ENCODE measurements around the gene C1D.

Gene C1D

DNA sequence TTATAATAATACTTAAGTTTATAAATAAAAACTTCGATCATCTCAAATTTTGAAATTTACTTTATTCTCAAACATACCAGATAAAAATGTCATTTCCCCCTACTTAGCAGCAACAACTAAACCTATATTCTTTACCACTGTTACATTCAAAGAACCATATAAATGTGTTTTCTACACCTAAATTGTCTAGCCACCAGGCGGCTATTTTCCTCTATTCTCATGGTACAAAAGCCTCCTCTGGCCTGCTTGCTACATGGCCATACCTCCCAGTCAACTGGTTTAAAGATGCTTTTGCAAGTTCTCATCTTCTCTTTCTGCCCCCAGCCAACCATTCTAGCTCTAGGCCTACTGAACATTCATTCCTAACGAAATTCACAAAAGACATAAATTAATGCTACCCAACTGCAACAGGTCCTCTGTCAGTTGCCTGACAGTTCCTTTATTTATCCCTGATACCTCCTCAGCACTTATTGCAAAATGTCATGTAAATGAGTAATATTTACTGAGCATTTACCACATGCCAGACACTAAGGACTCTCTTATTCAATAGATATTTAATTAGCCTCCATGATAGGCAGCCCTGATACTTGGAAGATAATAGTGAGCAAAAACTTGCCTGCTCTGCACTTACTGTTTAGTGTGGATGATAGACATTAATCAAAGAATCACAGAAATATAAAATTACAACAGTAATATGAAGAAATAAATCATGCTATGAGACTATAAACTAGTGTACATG lies 5.0 kb downstream of the C1D start:
- FAIRE-seq = no peak

DNA sequence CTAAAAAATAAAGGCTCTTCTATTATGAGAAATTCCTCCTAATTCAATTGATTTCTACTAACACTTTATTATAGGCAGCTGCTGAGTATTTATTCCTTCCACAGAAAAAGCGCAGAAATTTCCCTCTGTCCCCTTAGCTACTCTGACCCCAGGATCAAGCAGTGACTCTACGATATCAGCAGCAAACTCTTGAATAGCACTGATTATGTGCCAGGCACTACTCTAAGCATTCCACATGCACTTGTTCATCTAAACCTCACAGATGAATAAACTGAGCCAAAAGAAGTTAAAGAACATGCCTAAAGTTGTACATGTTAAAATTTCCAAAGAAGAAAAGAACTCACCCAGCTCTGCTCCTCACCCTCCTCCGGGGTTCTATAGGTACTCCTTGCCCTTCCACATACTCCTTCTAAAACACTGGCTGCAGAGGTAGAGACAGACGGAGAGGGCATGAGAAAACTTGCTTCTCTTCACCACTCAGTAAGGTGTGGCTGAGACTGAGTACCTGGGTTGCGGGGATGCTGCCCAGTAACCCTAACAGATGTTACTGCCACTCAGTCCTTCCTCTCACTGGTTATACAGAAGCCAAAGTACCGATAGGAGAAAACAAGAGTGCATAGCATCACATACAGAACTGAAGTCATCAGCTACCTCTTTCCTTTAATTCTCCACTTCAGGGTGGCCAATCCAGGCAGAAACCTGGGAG lies 9.9 kb downstream of the C1D start:
- FAIRE-seq = no peak

DNA sequence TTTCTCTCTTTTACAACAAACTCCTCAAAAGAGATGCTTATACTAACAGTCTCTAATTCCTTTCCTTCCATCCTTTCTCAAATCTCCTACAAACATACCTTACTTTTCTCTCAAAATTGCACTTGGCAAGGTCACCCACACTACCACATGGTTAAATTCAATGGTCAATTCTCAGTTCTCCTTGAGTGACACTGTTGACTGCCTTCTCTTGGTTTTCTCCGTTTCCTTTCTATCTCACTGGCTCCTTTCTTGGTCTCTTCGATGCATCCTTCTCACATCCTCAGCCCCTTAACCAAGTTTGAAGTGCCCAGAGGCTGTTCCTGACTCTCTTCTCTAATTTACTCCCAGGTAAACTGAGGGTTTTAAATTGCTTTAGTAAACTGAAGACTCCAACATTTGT lies 12.5 kb downstream of the C1D start:
- no peak for FAIRE-seq

DNA sequence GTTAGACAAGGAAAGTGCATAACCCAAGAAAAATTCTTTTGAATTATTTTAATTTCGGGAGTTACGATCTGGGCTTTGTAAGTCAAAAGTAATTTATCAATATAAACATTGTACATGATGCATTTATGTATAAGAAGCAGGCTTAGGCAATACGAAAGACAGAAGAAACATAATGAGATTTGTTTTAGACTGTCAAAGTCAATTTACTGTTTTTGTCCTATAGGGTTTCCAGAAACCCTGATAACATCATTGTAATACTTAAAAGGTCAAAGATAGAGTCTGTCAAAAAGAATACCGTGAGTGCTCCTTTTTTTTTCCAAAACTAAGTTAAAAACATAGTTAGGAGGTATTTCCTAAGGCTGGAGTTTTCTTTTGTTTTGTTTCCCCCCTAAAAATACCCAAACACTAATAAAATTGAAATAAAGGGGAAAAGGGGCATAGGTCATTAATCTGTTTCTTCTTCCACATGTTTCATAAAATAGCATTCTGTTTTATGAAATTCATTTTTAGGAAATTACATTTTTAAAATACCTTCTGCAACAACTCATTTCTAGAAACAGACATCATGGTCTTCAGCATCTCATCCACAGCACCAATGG lies 16.1 kb downstream of the C1D start:
- no peak for FAIRE-seq

DNA sequence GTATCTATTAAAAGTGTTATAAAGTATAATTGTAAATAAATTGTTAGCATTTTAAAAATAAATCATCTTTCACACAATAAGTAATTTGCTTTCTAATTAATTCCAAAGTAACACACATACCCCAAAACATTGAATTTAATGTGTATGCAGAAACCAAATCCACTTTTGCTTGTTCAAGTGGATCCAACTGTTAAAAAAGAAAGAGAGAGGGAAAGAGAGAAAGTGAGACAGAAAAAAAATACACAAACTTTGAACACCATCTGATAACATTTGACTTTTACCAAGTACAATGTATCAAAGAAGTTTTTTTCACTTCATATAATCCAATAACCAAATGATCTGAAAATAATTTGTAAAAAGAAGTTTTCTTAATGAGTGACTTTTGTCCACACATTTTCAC lies 16.6 kb downstream of the C1D start:
- FAIRE-seq = no peak

DNA sequence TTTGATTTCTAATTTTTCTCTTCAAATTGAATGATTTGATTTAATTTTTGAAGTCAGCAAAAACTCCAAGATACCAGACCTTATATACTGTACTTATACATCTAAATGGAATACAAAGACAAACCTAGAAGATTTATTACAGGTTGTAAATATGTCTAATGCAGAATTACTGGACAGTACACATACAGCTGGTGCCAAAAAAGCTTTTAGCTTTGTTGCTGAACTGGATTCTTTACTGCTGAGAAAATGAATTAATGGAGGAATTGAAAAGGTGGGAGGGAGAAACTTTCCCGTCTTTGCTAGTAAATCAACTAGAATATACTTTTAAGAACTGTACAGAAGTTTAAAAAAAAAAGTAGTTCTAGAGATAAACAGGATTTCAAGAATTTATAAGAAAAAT lies 17.5 kb downstream of the C1D start:
- peak; percentile 65 for FAIRE-seq

DNA sequence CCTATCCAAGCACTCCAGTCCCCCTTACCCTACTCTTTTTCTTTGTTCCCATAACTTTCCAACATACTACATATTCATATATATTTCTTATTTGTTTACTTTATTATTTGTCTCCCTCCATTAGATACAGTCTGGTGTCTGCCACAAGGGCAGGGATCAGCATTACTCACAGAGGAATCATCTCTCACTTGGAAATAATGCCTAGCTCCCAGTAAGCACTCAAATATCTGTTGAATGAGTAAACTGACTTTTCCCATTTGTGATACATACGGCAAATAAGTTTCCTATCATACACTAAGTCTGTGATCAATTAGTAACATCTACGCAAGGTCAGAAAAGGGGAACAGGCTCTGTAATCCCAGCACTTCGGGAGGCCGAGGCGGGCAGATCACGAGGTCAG lies 18.7 kb downstream of the C1D start:
- no peak for FAIRE-seq

DNA sequence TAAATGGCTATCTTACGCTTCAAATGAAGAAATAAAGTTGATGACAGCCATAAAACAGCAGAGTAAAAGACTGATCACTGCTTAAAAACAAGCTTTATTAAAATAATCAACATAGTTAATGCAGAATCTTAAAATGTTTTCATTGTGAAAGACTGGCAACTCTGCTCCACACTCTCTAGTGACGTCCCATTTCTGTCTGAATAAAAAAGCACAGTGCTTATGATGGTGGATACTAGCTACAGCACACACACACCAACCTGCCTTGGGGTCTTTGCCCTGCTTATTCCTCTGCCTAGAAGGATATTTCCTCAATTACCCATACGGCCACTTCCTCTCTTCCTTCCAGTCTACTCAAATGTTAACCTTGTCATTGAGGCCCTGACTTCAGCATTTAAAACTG lies 19.1 kb downstream of the C1D start:
- FAIRE-seq = no peak

DNA sequence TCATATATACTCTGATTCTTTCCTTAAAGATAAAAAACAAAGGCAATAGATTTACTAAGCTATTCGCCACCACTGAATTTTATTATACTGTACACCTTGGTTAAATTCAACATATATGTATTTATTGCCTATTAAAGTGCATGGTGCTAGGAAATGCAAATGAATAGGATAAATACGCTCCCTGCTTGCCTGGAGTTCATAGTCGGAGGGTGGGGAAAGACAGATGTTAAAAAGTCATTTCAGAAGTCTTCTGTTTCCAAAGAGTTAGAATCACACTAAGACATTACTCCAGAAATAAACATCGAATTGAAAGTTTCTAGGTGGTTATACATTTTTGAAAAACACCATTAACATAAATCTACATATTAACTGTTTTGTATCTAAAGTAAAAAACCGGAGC lies 19.8 kb downstream of the C1D start:
- no peak for FAIRE-seq

DNA sequence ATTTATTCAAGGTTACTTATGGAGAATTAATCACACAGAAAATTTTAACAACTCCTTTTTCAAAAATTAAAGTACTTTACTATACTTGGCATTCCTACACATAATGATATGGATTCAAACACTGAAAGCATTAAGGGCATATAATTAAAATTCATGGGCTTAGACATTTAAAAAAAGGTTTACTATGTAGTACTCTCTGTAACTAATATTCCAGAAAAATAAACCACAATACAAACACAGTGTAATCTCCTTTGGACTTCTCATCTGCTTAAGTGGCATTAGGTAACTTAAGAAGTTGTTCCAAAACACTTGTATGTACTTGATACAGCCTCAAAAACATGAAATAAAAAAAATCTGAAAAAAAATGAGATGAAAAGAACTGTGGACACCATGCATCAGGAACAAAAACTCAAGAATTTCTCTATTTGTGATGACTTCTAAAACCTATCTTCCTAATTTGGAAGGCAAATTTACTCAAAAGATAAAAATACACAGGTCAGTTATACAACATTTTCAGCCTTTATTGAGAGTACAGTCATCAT lies 21.0 kb downstream of the C1D start:
- FAIRE-seq = no peak

DNA sequence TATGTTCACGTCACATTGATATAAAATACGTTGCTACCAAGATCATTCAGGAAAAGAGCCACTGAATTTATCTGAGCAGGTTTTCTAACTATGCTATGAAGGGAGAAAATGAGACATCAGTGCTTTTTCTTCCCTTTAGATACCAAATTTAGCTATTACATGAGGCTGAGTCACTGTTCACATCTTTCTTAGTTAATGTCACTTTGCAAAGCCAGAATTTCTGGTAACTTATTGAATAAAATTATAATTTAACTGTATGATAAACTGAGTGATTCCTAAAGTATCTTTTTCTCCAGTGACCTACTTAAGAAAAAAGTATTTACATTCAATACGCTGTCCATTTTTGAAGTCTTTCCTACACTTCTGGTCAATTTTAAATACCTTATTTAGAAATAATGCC lies 22.7 kb downstream of the C1D start:
- no peak for FAIRE-seq

DNA sequence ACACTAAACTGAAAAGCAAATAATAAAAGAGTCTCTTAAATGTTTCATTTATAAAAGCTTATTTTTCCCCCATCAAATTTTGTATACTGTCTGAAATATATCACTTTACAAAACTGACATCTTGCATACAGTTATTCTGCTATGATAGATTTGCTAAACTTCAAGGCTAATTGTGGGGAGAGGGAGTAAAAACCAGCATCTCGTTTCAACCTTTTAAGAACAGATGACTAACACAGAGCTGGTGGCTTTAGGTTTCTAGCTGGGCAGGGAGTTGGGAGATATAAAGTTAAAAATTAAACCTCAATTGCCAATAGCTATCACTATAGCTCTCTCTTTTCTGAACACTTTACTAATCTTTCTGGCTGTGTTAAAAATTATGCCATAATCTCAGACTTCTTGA lies 23.5 kb downstream of the C1D start:
- FAIRE-seq = no peak

DNA sequence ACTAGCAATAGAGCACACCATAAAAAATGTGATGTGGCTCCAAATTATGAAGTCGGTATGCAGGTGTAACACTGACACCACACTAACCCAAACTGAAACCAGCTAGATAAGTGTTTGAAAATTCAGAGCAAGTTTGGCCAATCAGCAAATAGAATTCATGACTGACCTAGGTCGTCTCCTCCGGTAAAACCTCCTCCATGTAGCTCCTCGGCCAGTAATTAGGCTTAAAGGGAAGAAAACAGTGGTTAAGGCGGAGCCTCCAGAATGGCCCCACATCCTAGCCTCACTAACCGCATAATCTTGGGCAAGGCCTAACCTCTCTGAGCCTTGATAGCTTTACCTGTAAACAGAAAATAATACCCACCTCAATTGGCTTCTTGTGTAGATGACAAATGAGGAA lies 30.1 kb downstream of the C1D start:
- FAIRE-seq = no peak

DNA sequence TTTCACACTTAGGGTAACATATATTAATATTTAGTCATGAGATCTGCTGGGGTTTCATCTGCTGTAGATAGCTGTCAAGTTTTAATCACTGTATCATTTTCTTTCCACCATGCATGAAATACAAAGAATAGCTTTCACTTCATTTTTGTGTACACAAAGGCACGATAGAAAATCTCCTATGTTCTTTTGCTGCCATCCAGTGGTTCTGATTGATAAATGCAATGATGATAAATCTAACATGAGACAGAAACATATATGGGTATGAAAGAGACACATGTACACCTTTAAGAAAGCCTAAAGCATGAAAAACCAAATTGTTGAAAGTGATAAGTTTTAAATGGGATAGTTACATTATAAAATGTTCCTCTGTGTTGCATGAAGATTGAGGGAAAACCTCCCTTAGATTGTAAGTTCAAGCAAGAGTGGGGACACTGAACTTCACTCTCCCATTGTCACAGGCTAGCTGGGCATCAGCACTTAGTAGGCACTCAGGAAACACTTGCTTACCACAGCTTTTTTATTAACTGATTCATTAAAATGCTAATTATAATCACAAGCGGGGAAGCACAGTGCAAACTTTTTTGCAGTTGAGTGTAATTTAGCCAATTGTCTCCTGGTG lies 31.2 kb downstream of the C1D start:
- peak; percentile 95 for FAIRE-seq

DNA sequence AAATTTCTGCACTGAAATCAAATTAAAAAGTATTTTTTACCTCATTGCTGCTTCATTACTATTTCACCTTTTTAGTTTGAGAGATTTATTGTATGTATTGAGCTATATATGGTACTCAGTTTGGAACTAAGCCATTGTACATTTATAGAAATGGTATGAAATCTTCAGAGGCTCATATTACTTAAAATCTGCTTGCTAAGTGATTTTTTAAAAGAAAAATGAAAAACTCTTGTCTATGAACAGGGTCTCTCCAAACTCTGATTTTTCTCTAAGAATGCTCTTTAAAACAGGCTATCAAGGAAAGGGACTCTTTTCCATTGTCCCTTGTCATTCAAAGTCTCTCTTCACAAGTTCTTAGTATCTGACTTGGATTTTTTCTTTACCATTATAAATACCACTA lies 31.8 kb downstream of the C1D start:
- FAIRE-seq = no peak

DNA sequence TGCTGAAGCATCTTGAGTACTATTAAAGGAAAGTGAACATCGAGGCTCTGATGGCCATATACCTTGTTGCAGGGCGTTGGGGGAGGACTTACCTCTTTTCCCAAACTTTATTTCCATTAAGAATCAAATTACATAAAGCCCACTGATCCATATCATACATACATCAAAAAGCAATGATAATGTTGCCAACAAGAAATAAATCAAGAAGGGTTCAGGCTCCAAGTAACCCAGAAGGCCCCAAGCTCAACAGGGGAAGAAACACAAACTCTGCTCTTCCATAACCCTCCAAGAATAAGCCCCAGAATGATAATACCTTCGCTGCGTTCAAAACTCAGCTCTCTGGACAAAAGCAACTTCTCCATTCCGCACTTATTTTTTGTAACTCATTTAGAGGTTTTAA lies 32.3 kb downstream of the C1D start:
- no peak for FAIRE-seq

DNA sequence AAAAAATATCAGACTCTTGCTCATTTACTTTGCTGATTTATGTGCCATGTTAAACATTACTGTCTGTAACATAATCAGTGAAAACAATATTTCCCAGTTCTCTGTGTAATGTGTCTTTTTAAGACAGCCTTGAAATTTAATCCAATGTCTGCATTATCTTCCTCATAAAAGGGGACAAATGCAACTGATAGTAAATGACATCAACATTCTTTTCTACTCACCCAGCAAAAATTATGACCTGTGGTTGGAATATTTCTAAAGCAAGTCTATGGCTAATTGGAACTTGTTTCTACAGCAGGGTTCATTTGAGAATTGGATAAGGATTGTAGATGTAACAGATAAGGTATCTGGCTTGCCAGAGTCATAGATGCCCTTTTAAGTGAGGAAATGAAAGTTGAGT lies 34.8 kb downstream of the C1D start:
- FAIRE-seq = no peak

DNA sequence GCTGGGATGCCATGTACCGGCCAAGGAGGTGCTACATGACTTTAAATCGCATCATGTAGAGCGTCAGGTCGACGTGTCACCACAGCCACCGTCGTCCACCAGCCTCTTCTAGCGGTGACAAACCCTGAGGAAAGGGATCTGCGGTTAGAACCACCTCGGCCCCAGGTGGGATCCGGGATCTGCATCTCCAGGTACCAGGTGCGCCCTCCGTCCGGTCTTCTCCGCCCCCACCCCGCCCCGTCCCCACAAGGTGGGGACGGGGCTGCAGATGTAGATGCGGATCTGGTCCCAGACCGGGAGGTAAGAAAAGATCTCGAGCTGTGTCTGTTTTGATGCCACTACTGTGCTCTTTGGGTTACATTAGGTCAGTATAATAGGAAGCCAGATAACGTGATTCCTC lies 38.4 kb downstream of the C1D start:
- FAIRE-seq = no peak

DNA sequence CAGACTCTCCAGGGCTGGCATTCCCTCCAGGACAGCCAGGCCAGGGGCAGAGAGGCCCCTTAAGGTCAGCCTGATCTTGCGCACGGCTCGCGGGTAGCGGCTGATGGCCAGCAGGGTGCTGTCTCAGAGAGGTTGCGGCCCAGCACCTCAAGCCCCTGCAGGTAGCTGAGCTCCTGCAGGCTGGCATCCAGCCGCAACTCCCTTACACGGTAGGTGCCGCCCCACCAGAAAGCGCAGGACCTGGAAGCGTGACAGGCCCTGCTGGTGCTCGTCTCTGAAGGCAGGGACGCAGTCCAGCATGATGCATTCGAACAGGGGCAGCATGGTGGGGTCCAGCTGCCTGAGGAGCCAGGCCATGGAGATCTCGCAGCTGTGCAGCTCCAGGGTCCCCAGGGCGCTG lies 38.9 kb downstream of the C1D start:
- no peak for FAIRE-seq

DNA sequence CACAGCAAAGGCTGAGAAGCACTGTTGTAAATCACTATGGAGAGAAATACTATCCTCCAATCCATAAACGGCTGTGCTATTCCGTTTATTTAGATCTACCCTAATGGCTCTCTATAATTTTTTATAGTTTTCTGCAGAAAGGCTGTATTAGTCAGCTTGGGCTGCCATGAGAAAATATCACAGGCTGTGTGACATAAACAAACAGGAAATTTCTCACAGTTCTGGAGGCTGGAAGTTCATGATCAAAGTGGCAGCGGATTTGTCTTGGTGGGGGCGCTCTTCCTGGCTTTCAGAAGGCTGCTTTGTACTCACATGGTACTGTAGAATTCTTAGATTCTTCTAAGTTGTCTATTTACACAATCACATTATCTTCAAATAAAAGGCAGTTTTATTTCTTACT lies 44.1 kb downstream of the C1D start:
- FAIRE-seq = no peak

DNA sequence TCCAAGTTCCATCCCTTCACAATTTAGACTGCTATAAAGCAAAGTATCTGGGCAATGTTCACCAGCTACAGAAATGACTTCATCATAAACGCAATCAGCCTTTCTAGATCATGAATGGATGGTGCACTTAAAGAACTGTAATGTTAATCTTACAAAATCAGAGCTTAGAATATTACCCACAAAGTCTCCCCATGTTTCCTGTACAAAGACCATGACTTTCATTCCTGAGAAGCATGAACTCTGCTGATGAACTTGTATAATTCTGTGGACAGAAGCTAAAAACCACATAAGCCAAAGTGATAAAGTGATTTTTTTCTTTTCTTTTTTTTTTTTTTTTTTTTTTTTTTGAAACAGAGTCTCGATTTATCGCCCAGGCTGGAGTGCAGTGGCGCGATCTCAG lies 53.3 kb downstream of the C1D start:
- FAIRE-seq = no peak

DNA sequence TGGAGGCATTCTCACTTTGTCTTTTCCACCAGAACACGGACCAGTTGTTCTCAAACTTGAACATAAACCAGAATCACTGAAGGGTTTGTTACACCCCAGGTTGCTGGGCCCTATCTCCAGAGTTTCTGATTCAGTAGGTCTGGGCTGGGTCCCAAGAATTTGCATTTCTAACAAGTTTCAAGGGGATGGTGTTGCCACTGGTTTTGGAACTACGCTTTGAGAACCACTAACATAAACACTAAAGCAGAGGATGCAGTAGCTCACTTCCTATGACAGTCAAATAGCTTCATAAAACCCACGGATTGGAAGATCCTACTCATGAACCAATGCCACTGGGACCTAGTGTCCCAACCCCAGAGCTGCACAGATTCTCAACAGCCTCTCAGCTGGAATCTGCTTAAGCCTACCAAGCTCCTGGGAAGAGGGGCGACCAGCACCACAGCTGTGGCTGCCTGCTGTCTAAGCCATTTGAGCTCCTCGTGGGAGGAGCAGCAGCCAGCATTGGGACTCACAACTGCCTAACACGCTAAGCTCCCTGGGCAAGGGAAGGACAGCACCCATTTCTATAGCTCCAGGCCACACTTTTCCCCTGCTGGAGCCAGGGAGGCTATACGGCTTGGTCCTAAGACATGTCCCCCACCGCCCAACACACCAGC lies 62.5 kb downstream of the C1D start:
- no peak for FAIRE-seq

DNA sequence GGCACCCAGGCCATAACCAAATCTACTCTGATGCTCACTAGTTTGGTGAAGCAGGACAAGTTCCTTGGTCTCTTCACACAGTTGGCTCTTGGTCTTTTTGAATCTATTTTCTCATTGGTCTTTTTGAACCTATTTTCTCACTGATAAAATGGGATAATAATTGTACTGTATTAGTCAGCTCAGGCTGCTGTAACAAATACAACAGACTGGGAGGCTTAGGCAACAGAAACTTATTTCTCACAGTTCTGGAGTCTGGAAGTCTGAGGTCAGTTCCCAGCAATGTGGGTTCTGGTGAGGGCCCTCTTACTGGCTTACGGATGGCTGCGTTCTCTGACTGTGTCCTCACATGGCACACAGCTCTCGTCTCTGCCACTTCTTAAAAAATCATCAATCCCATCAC lies 63.5 kb downstream of the C1D start:
- FAIRE-seq = no peak

Measured in endometrium (tissue), 2 donors.